Neuronal stem cell (in vitro differentiated cells): ENCODE measurements around the gene CACNA1I.

Experiments used
- DNase-seq: peaks from one replicate; pipeline ENCODE4 v3.0.0-alpha.2; 2013; ENCODE audit warnings: low spot score
- H2AFZ ChIP-seq: one replicate; pipeline ENCODE4 v1.6.1; 2013; ENCODE audit warnings: mild to moderate bottlenecking, low read length, inconsistent platforms
- H2AK5ac ChIP-seq: 2 replicates; pipeline ENCODE4 v1.6.1; 2013; ENCODE audit warnings: low read depth, mild to moderate bottlenecking, inconsistent platforms, low read length, moderate library complexity, mixed read lengths
- H2BK120ac ChIP-seq: 2 replicates; pipeline ENCODE4 v1.6.1; 2013; ENCODE audit warnings: low read depth, mild to moderate bottlenecking, inconsistent platforms, low read length, moderate library complexity, mixed read lengths
- H2BK12ac ChIP-seq: one replicate; pipeline ENCODE4 v1.6.1; 2013; ENCODE audit warnings: low read length, inconsistent platforms
- H2BK15ac ChIP-seq: 2 replicates; pipeline ENCODE4 v1.6.1; 2013; ENCODE audit warnings: mild to moderate bottlenecking, low read length, inconsistent platforms, mixed read lengths
- H2BK5ac ChIP-seq: one replicate; pipeline ENCODE4 v1.6.1; 2013; ENCODE audit warnings: inconsistent platforms, mild to moderate bottlenecking, low read length, moderate library complexity
- H3K14ac ChIP-seq: one replicate; pipeline ENCODE4 v1.6.1; 2013; ENCODE audit warnings: low read length, inconsistent platforms
- H3K18ac ChIP-seq: 2 replicates; pipeline ENCODE4 v1.6.1; 2013; ENCODE audit warnings: low read length, inconsistent platforms
- H3K23ac ChIP-seq: 2 replicates; pipeline ENCODE4 v1.6.1; 2013; ENCODE audit warnings: low read depth, mild to moderate bottlenecking, mixed read lengths, low read length, inconsistent platforms; ENCODE audit not compliant: poor library complexity
- H3K27ac ChIP-seq: replicated peaks from 3 replicates; pipeline ENCODE4 v1.5.1; 2013; ENCODE audit warnings: low read length, inconsistent platforms
- H3K27me3 ChIP-seq, 3 experiments: 2 replicates each; pipeline ENCODE4 v1.6.1; 2013; ENCODE audit warnings: low read length in 3 of 3, mild to moderate bottlenecking in 2 of 3, inconsistent platforms in 1 of 3, low read depth in 1 of 3, mixed read lengths in 1 of 3, moderate library complexity in 1 of 3; ENCODE audit not compliant: control insufficient read depth in 3 of 3, insufficient read depth in 3 of 3
- H3K36me3 ChIP-seq, 2 donors: replicated peaks in 1 of 2; 2 replicates each; pipeline ENCODE4 v1.6.1; 2013; ENCODE audit warnings: low read length in 2 of 2; ENCODE audit not compliant: control insufficient read depth in 2 of 2, insufficient read depth in 2 of 2
- H3K4ac ChIP-seq: 2 replicates; pipeline ENCODE4 v1.6.1; 2013; ENCODE audit warnings: inconsistent platforms, mild to moderate bottlenecking, low read length, moderate library complexity
- H3K4me1 ChIP-seq, 2 donors: 1 replicate in 1 of 2; 2 replicates in 1 of 2; pipeline ENCODE4 v1.6.1; 2013; ENCODE audit warnings: low read length in 2 of 2, low read depth in 1 of 2; ENCODE audit not compliant: control insufficient read depth in 2 of 2, insufficient read depth in 1 of 2
- H3K4me2 ChIP-seq: one replicate; pipeline ENCODE4 v1.6.1; 2013; ENCODE audit warnings: mild to moderate bottlenecking, low read length, inconsistent platforms; ENCODE audit not compliant: insufficient read depth, poor library complexity, severe bottlenecking
- H3K4me3 ChIP-seq, 2 donors: 2 replicates each; pipeline ENCODE4 v1.5.1; 2013; ENCODE audit warnings: low read length in 2 of 2, mild to moderate bottlenecking in 2 of 2, inconsistent platforms in 1 of 2, moderate library complexity in 1 of 2
- H3K79me1 ChIP-seq: one replicate; pipeline ENCODE4 v1.6.1; 2013; ENCODE audit warnings: low read depth, mild to moderate bottlenecking, inconsistent platforms, low read length, moderate library complexity
- H3K9ac ChIP-seq: one replicate; pipeline ENCODE4 v1.6.1; 2013; ENCODE audit warnings: mild to moderate bottlenecking, low read depth, low read length, inconsistent platforms; ENCODE audit not compliant: poor library complexity
- H3K9me3 ChIP-seq, 2 donors: replicated peaks in 1 of 2; 2 replicates each; pipeline versions ENCODE3 to v1.6.1; 2013; ENCODE audit warnings: low read length in 2 of 2, mild to moderate bottlenecking in 2 of 2, inconsistent platforms in 1 of 2, low read depth in 1 of 2, mixed read lengths in 1 of 2, moderate library complexity in 1 of 2; ENCODE audit not compliant: control insufficient read depth in 2 of 2, insufficient read depth in 1 of 2
- H4K8ac ChIP-seq: one replicate; pipeline ENCODE4 v1.6.1; 2013; ENCODE audit warnings: low read depth, mild to moderate bottlenecking, inconsistent platforms, low read length, moderate library complexity
- H4K91ac ChIP-seq: one replicate; pipeline ENCODE4 v1.6.1; 2013; ENCODE audit warnings: low read length, low read depth, mild to moderate bottlenecking, inconsistent platforms; ENCODE audit not compliant: poor library complexity
- WGBS, 2 donors: extraction: QIAGEN DNeasy Blood & Tissue Kit; methylation state at CpG; one replicate each; pipeline ENCODE4 v1.1.7; 2013; ENCODE audit warnings: missing lambda C conversion rate in 2 of 2, mixed read lengths in 1 of 2; ENCODE audit not compliant: insufficient read length in 2 of 2, insufficient replicate concordance in 1 of 2; ENCODE audit errors: extremely low coverage in 2 of 2; 5-methylcytosine and 5-hydroxymethylcytosine counted together

CACNA1I gene

GRCh38 chr22:39685336-39686177, 115.0 kb downstream of the CACNA1I start:
- H3K36me3 ChIP-seq: no peaks in the 10 kb centered on the region
- H2AK5ac ChIP-seq: peak overlapping the region; percentile 69
- peak overlapping the region; percentile 70 for H2BK15ac ChIP-seq
- H3K27ac ChIP-seq: no peak overlapping the region
- H3K4me3 ChIP-seq: no peak overlapping the region
- peak overlapping the region; percentile 68 for H3K18ac ChIP-seq
- no peaks in the 10 kb centered on the region for H3K79me1 ChIP-seq
- H4K91ac ChIP-seq: no peak overlapping the region
- H2BK5ac ChIP-seq: no peak overlapping the region
- no peak overlapping the region for H4K8ac ChIP-seq
- H3K4ac ChIP-seq: no peak overlapping the region
- H3K9ac ChIP-seq: peak overlapping the region; percentile 54
- H3K4me2 ChIP-seq: no peak overlapping the region
- no peak overlapping the region for H3K23ac ChIP-seq
- no peak overlapping the region for H3K14ac ChIP-seq
- no peak overlapping the region for H2BK120ac ChIP-seq
- no peak overlapping the region for H2BK12ac ChIP-seq
- H2AFZ ChIP-seq: no peak overlapping the region
- no peak for DNase-seq
- no peaks in the 10 kb centered on the region for H3K9me3 ChIP-seq
- H3K4me1 ChIP-seq: peaks cover 5 to 9% of the 10 kb centered on the region in 2 donors
- H3K27me3 ChIP-seq: peaks cover 0 to 6% (median 0%) of the 10 kb centered on the region in 3 experiments
- WGBS, 2 donors: no CpG with 5 or more reads among the region's 77 CpGs

DNA sequence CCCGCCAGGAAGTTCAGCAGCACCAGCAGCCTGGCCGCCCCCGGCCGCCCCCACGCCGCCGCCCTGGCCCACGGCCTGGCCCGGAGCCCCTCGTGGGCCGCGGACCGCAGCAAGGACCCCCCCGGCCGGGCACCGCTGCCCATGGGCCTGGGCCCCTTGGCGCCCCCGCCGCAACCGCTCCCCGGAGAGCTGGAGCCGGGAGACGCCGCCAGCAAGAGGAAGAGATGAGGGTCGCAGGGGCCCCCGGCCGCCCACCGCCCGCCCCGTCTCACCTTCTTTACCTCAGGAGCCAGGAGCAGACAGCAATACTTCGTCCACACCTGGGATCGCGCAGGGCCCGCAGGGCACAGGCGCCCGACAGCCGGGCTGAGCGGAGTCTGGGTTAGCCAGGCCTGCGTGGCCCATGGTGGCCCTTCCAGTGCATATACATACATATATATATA, 115.6 kb downstream of the CACNA1I start:
- DNase-seq: no peak

GRCh38 chr22:39686776-39687525, 116.4 kb downstream of the CACNA1I start:
- no peak overlapping the region for H3K18ac ChIP-seq
- peaks cover 15 to 21% of the 10 kb centered on the region in 2 donors for H3K4me1 ChIP-seq
- no peak for DNase-seq
- no peak overlapping the region for H4K91ac ChIP-seq
- H2BK5ac ChIP-seq: no peak overlapping the region
- H3K4ac ChIP-seq: no peak overlapping the region
- H3K27me3 ChIP-seq: peaks cover 0 to 6% (median 0%) of the 10 kb centered on the region in 3 experiments
- no peak overlapping the region for H2AK5ac ChIP-seq
- no peaks in the 10 kb centered on the region for H3K36me3 ChIP-seq
- H2BK15ac ChIP-seq: no peak overlapping the region
- no peaks in the 10 kb centered on the region for H3K79me1 ChIP-seq
- peak overlapping the region; percentile 39 for H3K23ac ChIP-seq
- no peaks in the 10 kb centered on the region for H3K9me3 ChIP-seq
- H4K8ac ChIP-seq: no peak overlapping the region
- peak overlapping the region; percentile 31 for H2BK12ac ChIP-seq
- no peak overlapping the region for H3K4me2 ChIP-seq
- no CpG with 5 or more reads among the region's 17 CpGs for WGBS, 2 donors
- no peak overlapping the region for H3K9ac ChIP-seq
- no peak overlapping the region for H3K27ac ChIP-seq
- no peak overlapping the region for H3K14ac ChIP-seq
- no peak overlapping the region for H3K4me3 ChIP-seq
- H2AFZ ChIP-seq: no peak overlapping the region
- no peak overlapping the region for H2BK120ac ChIP-seq

More for the DNA sequence above, 115.6 kb downstream of the CACNA1I start:
- peaks cover 12 to 14% of the 10 kb centered on the region in 2 donors for H3K4me1 ChIP-seq
- H3K14ac ChIP-seq: no peak overlapping the region
- H2BK120ac ChIP-seq: no peak overlapping the region
- no peak overlapping the region for H3K4me3 ChIP-seq
- H2BK5ac ChIP-seq: no peak overlapping the region
- no peak overlapping the region for H3K18ac ChIP-seq
- no peak overlapping the region for H3K4me2 ChIP-seq
- H2AK5ac ChIP-seq: no peak overlapping the region
- H4K8ac ChIP-seq: no peak overlapping the region
- no peaks in the 10 kb centered on the region for H3K36me3 ChIP-seq
- H3K23ac ChIP-seq: no peak overlapping the region
- WGBS, 2 donors: no CpG with 5 or more reads among the region's 39 CpGs
- no peak overlapping the region for H4K91ac ChIP-seq
- H2AFZ ChIP-seq: no peak overlapping the region
- H3K9ac ChIP-seq: no peak overlapping the region
- H3K9me3 ChIP-seq: no peaks in the 10 kb centered on the region
- H3K27ac ChIP-seq: no peak overlapping the region
- no peak overlapping the region for H2BK12ac ChIP-seq
- no peaks in the 10 kb centered on the region for H3K79me1 ChIP-seq
- H2BK15ac ChIP-seq: peak overlapping the region; percentile 52
- no peak overlapping the region for H3K4ac ChIP-seq
- H3K27me3 ChIP-seq: peaks cover 0 to 6% (median 0%) of the 10 kb centered on the region in 3 experiments
